Common myeloid progenitor, CD34-positive (primary cell): ENCODE data around the gene SEPTIN10.
A peak's percentile ranks its signal among the peaks of the same experiment; 100 is the strongest.

ENCODE experiments used
- CTCF ChIA-PET: fragments of 350-600 bp; sonication (Branson Sonifier 250); formaldehyde crosslinking; loops from one replicate; lab custom pipeline; 2021; ENCODE audit warnings: antibody characterized with exemption; lab: Charles Lee
- POLR2A ChIA-PET: fragments of 350-600 bp; sonication (Branson Sonifier 250); formaldehyde crosslinking; loops from one replicate; lab custom pipeline; 2021; ENCODE audit warnings: antibody characterized with exemption; lab: Charles Lee
- DNase-seq, 3 donors: peaks; one replicate each; pipeline versions ENCODE4 v3.0.0 to v3.0.0-alpha.2; 2013
- H3K27ac ChIP-seq, 2 experiments: 1 replicate in 1 of 2; 2 replicates in 1 of 2; pipeline ENCODE4 v1.7.0; 2013; ENCODE audit warnings: inconsistent platforms in 2 of 2, low read length in 2 of 2, mild to moderate bottlenecking in 2 of 2, low read depth in 1 of 2, moderate library complexity in 1 of 2; ENCODE audit not compliant: severe bottlenecking in 2 of 2, insufficient read depth in 1 of 2, poor library complexity in 1 of 2
- H3K27me3 ChIP-seq, 5 experiments: replicated peaks in 2 of 5; 1 replicate in 3 of 5; 2 replicates in 2 of 5; pipeline versions ENCODE4 v1.6.1 to v1.7.0; 2013; ENCODE audit warnings: low read length in 4 of 5, mild to moderate bottlenecking in 2 of 5, moderate library complexity in 2 of 5, inconsistent platforms in 1 of 5; ENCODE audit not compliant: insufficient read depth in 5 of 5, control insufficient read depth in 4 of 5
- H3K36me3 ChIP-seq, 4 experiments: 1 replicate in 2 of 4; 2 replicates in 2 of 4; pipeline versions ENCODE4 v1.6.1 to v1.7.0; 2013; ENCODE audit warnings: low read length in 3 of 4, control low read depth in 1 of 4, mild to moderate bottlenecking in 1 of 4; ENCODE audit not compliant: control insufficient read depth in 4 of 4, insufficient read depth in 4 of 4
- H3K4me1 ChIP-seq, 4 experiments: 1 replicate in 3 of 4; 2 replicates in 1 of 4; pipeline versions ENCODE4 v1.6.1 to v1.7.1; 2013; ENCODE audit warnings: low read length in 3 of 4, mild to moderate bottlenecking in 3 of 4, control low read depth in 1 of 4, inconsistent platforms in 1 of 4, moderate library complexity in 1 of 4; ENCODE audit not compliant: control insufficient read depth in 4 of 4, insufficient read depth in 4 of 4; ENCODE audit errors: control extremely low read depth in 1 of 4
- H3K4me3 ChIP-seq, 7 experiments: 1 replicate in 4 of 7; 2 replicates in 3 of 7; pipeline versions ENCODE4 v1.5.1 to v1.7.0; 2013; ENCODE audit warnings: mild to moderate bottlenecking in 7 of 7, low read length in 6 of 7, moderate library complexity in 6 of 7, inconsistent platforms in 2 of 7, low read depth in 2 of 7, control low read depth in 1 of 7; ENCODE audit not compliant: insufficient read depth in 4 of 7, control insufficient read depth in 1 of 7; ENCODE audit errors: extremely low read depth in 1 of 7
- H3K9me3 ChIP-seq, 5 experiments: 1 replicate in 4 of 5; 2 replicates in 1 of 5; pipeline versions ENCODE4 v1.6.1 to v1.7.1; 2013; ENCODE audit warnings: low read length in 4 of 5, mild to moderate bottlenecking in 2 of 5, inconsistent platforms in 1 of 5, low read depth in 1 of 5, moderate library complexity in 1 of 5; ENCODE audit not compliant: control insufficient read depth in 4 of 5, insufficient read depth in 2 of 5; ENCODE audit errors: control extremely low read depth in 1 of 5
- WGBS: methylation state at CpG from one replicate; pipeline ENCODE4 v1.1.5; 2013; ENCODE audit not compliant: insufficient coverage; 5-methylcytosine and 5-hydroxymethylcytosine counted together

Gene SEPTIN10

GRCh38 chr2:109555346-109555900 is 58.3 kb downstream of the SEPTIN10 start:
- 97% methylated on average over 6 of the region's 9 CpGs for WGBS
- no peak for DNase-seq
- ChIA-PET POLR2A (interaction anchor here (0.6 kb wide), 1 partner anchor 10 kb away, joined by 3 read pairs; no protein-coding TSS in a partner anchor), CTCF (interaction anchor here (1.0 to 1.6 kb wide), 2 partner anchors 8 to 9 kb away, joined by 5 to 7 read pairs; no protein-coding TSS in a partner anchor)
- H3K4me3 ChIP-seq = no peak overlapping the region
- H3K27ac ChIP-seq = no peak overlapping the region
- no peaks in the 10 kb centered on the region for H3K36me3 ChIP-seq
- H3K4me1 ChIP-seq = peaks cover 2 to 13% (median 5%) of the 10 kb centered on the region in 4 experiments
- no peaks in the 10 kb centered on the region for H3K9me3 ChIP-seq
- no peaks in the 10 kb centered on the region for H3K27me3 ChIP-seq

GRCh38 chr2:109554758-109555157 is 59.0 kb downstream of the SEPTIN10 start:
- Histone ChIP-seq H3K4me3 (no peak overlapping the region), H3K4me1 (peaks cover 2 to 13% (median 5%) of the 10 kb centered on the region in 4 experiments), H3K27me3 (no peaks in the 10 kb centered on the region), H3K27ac (no peak overlapping the region), H3K36me3 (no peaks in the 10 kb centered on the region), H3K9me3 (no peaks in the 10 kb centered on the region)
- DNase-seq = peak in 2 of 3 donors; percentile 39 to 47
- WGBS = 17% methylated on average over 1 of the region's 2 CpGs
- ChIA-PET POLR2A (interaction anchor here (0.6 kb wide), 1 partner anchor 9 kb away, joined by 3 read pairs; no protein-coding TSS in a partner anchor), CTCF (interaction anchor here (1.6 kb wide), 1 partner anchor 8 kb away, joined by 7 read pairs; no protein-coding TSS in a partner anchor)

GRCh38 chr2:109549016-109549590 is 64.7 kb downstream of the SEPTIN10 start:
- CTCF ChIA-PET = interaction anchor here (5.5 kb wide), 1 partner anchor 185 kb away, joined by 51 read pairs; no protein-coding TSS in a partner anchor
- no peak overlapping the region for H3K4me3 ChIP-seq
- no peaks in the 10 kb centered on the region for H3K9me3 ChIP-seq
- H3K27me3 ChIP-seq = no peaks in the 10 kb centered on the region
- H3K4me1 ChIP-seq = no peaks in the 10 kb centered on the region
- POLR2A ChIA-PET = no interaction called here
- no peak for DNase-seq
- no peak overlapping the region for H3K27ac ChIP-seq
- no peaks in the 10 kb centered on the region for H3K36me3 ChIP-seq
- WGBS = 100% methylated on average over 2 of the region's 4 CpGs

GRCh38 chr2:109547280-109547679 is 66.5 kb downstream of the SEPTIN10 start:
- H3K27ac ChIP-seq = no peak overlapping the region
- ChIA-PET CTCF (interaction anchor here (1.0 to 5.5 kb wide), 8 partner anchors 7 to 552 kb away, joined by 3 to 51 read pairs (median 4); no protein-coding TSS in a partner anchor), POLR2A (no interaction called here)
- no peak overlapping the region for H3K4me3 ChIP-seq
- H3K4me1 ChIP-seq = no peaks in the 10 kb centered on the region
- no peak for DNase-seq
- WGBS = no CpG with 5 or more reads among the region's 2 CpGs
- H3K36me3 ChIP-seq = no peaks in the 10 kb centered on the region
- H3K27me3 ChIP-seq = no peaks in the 10 kb centered on the region
- no peaks in the 10 kb centered on the region for H3K9me3 ChIP-seq

- Histone ChIP-seq H3K27ac (no peak overlapping the region), H3K4me3 (no peak overlapping the region), H3K4me1 (no peaks in the 10 kb centered on the region), H3K27me3 (no peaks in the 10 kb centered on the region), H3K36me3 (no peaks in the 10 kb centered on the region), H3K9me3 (no peaks in the 10 kb centered on the region)
- 28% methylated on average over 8 of the region's 10 CpGs for WGBS
- peak; percentile 57 to 79 (median 71) for DNase-seq
- ChIA-PET POLR2A (interaction anchor here (0.7 kb wide), 1 partner anchor 9 kb away, joined by 3 read pairs; no protein-coding TSS in a partner anchor), CTCF (interaction anchor here (0.9 to 5.5 kb wide), 12 partner anchors 9 to 551 kb away, joined by 3 to 51 read pairs (median 4); no protein-coding TSS in a partner anchor)
These were observed 67.7 kb downstream of the SEPTIN10 start for GRCh38 chr2:109545828-109546713.

- ChIA-PET POLR2A (no interaction called here), CTCF (interaction anchor here (0.9 to 1.4 kb wide), 2 partner anchors 192 to 194 kb away, joined by 3 to 4 read pairs; no protein-coding TSS in a partner anchor)
- Histone ChIP-seq H3K4me3 (no peak overlapping the region), H3K27ac (no peak overlapping the region), H3K36me3 (no peaks in the 10 kb centered on the region), H3K9me3 (no peaks in the 10 kb centered on the region), H3K4me1 (no peaks in the 10 kb centered on the region), H3K27me3 (peaks cover 0 to 3% (median 0%) of the 10 kb centered on the region in 5 experiments)
- DNase-seq = no peak
- WGBS = 100% methylated on average over 4 of the region's 6 CpGs
These were observed 71.4 kb downstream of the SEPTIN10 start for GRCh38 chr2:109542384-109542783.
